Measurements from ENCODE around the gene TMEM245. TPM values are rescaled to one million over a fixed set of nuclear protein-coding genes. Genes with fewer than 3 reads are reported as not detected.

The TMEM245 gene
- total RNA-seq, 1 experiment from 2014 or later, result 23.7 TPM

DNA sequence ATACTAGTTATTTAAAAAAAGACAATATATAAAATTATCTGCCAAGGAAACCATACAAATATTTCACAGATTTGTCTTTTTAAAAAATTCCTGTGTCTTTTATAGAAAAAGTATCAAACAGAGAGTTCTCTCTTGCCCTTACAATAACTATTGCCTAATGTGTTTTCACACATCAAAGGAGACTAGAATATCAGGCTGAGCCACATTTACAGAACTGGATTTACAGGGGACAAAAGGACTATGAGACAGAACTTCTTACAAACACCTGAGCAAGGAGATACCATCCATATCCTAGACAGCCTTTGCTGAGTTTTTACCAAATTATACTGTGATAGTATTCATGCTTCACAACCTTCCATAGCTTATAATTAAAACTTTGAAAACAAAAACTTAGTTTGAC is 34.2 kb downstream of the TMEM245 start:
- H3K27me3 ChIP-seq (ENCODE audit: low read length), result no peaks in the 10 kb centered on the region
- intact Hi-C loops (cut with micrococcal nuclease), result no loop called here
- H3K36me3 ChIP-seq (ENCODE audit: low read depth, low read length), result peaks cover 22% of the 10 kb centered on the region
- H2AFZ ChIP-seq (ENCODE audit: low read length), result no peak overlapping the region
- H3K9me3 ChIP-seq (ENCODE audit: low read length), result no peaks in the 10 kb centered on the region
- H3F3A ChIP-seq (ENCODE audit: low read length, unreplicated experiment), result no peaks in the 10 kb centered on the region
- peaks cover 3% of the 10 kb centered on the region; the same call in 1 of the 2 replicates for H3K4me1 ChIP-seq (ENCODE audit: insufficient read depth, low read length)
- no peak overlapping the region for H3K4me2 ChIP-seq (ENCODE audit: low read length)
- CTCF ChIA-PET, result interaction anchor here (0.7 kb wide), 1 partner anchor 137 kb away, joined by 4 read pairs; no protein-coding TSS in a partner anchor
- POLR2A ChIA-PET (ENCODE audit: unreplicated experiment), result no interaction called here
- 0 out of 2 replicates have a peak, but pooled peaks cover 6% of the 10 kb centered on the region for H3K79me2 ChIP-seq (ENCODE audit: low read length)
- H3K9ac ChIP-seq (ENCODE audit: low read length), result no peak overlapping the region
- H4K20me1 ChIP-seq (ENCODE audit: low read length), result no peaks in the 10 kb centered on the region
- ATAC-seq, result no peak
- TF ChIP-seq EZH2 (IDR thresholded peaks at IDR 0.05; ENCODE audit: low read length, unreplicated experiment) (no peak), EZH2phosphoT487 (IDR thresholded peaks at IDR 0.05; ENCODE audit: borderline replicate concordance, low read length) (no peak)
- TF ChIP-seq, protein P1, sequence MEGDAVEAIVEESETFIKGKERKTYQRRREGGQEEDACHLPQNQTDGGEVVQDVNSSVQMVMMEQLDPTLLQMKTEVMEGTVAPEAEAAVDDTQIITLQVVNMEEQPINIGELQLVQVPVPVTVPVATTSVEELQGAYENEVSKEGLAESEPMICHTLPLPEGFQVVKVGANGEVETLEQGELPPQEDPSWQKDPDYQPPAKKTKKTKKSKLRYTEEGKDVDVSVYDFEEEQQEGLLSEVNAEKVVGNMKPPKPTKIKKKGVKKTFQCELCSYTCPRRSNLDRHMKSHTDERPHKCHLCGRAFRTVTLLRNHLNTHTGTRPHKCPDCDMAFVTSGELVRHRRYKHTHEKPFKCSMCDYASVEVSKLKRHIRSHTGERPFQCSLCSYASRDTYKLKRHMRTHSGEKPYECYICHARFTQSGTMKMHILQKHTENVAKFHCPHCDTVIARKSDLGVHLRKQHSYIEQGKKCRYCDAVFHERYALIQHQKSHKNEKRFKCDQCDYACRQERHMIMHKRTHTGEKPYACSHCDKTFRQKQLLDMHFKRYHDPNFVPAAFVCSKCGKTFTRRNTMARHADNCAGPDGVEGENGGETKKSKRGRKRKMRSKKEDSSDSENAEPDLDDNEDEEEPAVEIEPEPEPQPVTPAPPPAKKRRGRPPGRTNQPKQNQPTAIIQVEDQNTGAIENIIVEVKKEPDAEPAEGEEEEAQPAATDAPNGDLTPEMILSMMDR (conservative IDR thresholded peaks at IDR 0.05; ENCODE audit: low read depth, low read length), result no peak
- no peak overlapping the region for H3K27ac ChIP-seq (ENCODE audit: low read length)
- H3K9me2 ChIP-seq (replicated peaks; ENCODE audit: low read length), result no peaks in the 10 kb centered on the region
- DNase-seq, result no peak
- no peak overlapping the region for H3K4me3 ChIP-seq (ENCODE audit: low read length)
- no TSS peak for BruUV-seq (replicated peaks)

DNA sequence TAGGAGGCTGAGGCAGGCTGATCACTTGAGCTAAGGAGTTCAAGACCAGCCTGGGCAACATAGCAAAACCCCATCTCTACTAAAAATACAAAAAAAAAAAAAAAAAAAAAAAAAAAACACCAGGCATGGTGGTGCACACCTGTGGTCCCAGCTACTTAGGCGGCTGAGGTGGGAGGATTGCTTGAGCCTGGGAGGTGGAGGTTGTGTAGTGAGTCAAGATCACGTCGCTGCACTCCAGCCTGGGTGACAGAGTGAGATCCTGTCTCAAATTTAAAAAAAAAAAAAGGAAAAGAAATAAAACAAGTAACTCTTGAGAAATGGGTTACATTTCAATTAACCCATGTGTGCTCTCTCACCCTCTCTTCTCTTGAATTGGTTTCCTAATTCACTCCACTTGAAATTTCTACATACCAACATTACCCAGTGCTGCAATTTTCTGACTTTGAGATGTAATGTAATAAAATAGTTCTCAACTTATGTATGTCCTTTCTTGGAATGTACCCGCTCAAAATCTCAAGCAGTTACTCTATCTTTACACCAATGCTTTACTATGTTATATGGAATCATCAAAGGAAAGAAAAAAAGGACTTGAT is 35.8 kb downstream of the TMEM245 start:
- ChIA-PET CTCF (no interaction called here), POLR2A (ENCODE audit: unreplicated experiment) (no interaction called here)
- Histone ChIP-seq H3K4me2 (ENCODE audit: low read length) (no peak overlapping the region), H3K9ac (ENCODE audit: low read length) (no peak overlapping the region), H3K4me3 (ENCODE audit: low read length) (no peak overlapping the region), H3F3A (ENCODE audit: low read length, unreplicated experiment) (no peaks in the 10 kb centered on the region), H3K27ac (ENCODE audit: low read length) (no peak overlapping the region), H4K20me1 (ENCODE audit: low read length) (no peaks in the 10 kb centered on the region), H3K27me3 (ENCODE audit: low read length) (no peaks in the 10 kb centered on the region), H3K79me2 (ENCODE audit: low read length) (0 out of 2 replicates have a peak, but pooled peaks cover 6% of the 10 kb centered on the region), H3K9me3 (ENCODE audit: low read length) (no peaks in the 10 kb centered on the region), H3K36me3 (ENCODE audit: low read depth, low read length) (peaks cover 37% of the 10 kb centered on the region), H2AFZ (ENCODE audit: low read length) (no peak overlapping the region), H3K4me1 (ENCODE audit: insufficient read depth, low read length) (peaks cover 3% of the 10 kb centered on the region; the same call in 1 of the 2 replicates), H3K9me2 (replicated peaks; ENCODE audit: low read length) (no peaks in the 10 kb centered on the region)
- DNase-seq, result no peak
- BruUV-seq (replicated peaks), result no TSS peak
- TF ChIP-seq EZH2 (IDR thresholded peaks at IDR 0.05; ENCODE audit: low read length, unreplicated experiment) (no peak), EZH2phosphoT487 (IDR thresholded peaks at IDR 0.05; ENCODE audit: borderline replicate concordance, low read length) (no peak)
- TF ChIP-seq, protein P1 (conservative IDR thresholded peaks at IDR 0.05; ENCODE audit: low read depth, low read length), result no peak
- no peak for ATAC-seq
- intact Hi-C loops (cut with micrococcal nuclease), result no loop called here

DNA sequence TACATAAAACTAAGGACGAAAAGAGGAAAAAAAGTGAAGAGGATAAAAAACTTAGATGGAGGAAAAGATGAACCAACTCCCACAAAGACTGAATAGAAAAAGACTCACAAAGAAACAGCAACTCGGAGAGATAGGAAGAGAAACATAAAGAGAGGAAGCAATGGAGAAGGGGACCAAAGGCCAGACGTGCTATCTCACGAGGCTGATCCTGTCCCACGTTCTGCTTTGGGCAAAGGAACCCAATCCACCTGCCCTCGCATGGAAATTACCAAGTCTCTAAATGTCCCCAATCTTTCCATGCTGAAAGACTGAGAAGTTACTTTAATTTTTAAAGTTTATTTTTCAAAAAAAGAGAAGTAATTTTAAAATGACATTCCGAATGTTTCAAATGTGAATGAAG is 36.6 kb downstream of the TMEM245 start:
- H3K27ac ChIP-seq (ENCODE audit: low read length), result no peak overlapping the region
- no TSS peak for BruUV-seq (replicated peaks)
- ATAC-seq (no peak), DNase-seq (no peak)
- intact Hi-C loops (cut with micrococcal nuclease), result no loop called here
- TF ChIP-seq EZH2phosphoT487 (IDR thresholded peaks at IDR 0.05; ENCODE audit: borderline replicate concordance, low read length) (no peak), EZH2 (IDR thresholded peaks at IDR 0.05; ENCODE audit: low read length, unreplicated experiment) (no peak)
- TF ChIP-seq, protein P1 (conservative IDR thresholded peaks at IDR 0.05; ENCODE audit: low read depth, low read length), result no peak
- H3K4me1 ChIP-seq (ENCODE audit: insufficient read depth, low read length), result peaks cover 3% of the 10 kb centered on the region; the same call in 1 of the 2 replicates
- peaks cover 43% of the 10 kb centered on the region for H3K36me3 ChIP-seq (ENCODE audit: low read depth, low read length)
- no peaks in the 10 kb centered on the region for H3K27me3 ChIP-seq (ENCODE audit: low read length)
- 0 out of 2 replicates have a peak, but pooled peaks cover 6% of the 10 kb centered on the region for H3K79me2 ChIP-seq (ENCODE audit: low read length)
- H4K20me1 ChIP-seq (ENCODE audit: low read length), result no peaks in the 10 kb centered on the region
- no peaks in the 10 kb centered on the region for H3F3A ChIP-seq (ENCODE audit: low read length, unreplicated experiment)
- CTCF ChIA-PET, result no interaction called here
- H2AFZ ChIP-seq (ENCODE audit: low read length), result no peak overlapping the region
- H3K9me3 ChIP-seq (ENCODE audit: low read length), result no peaks in the 10 kb centered on the region
- H3K9ac ChIP-seq (ENCODE audit: low read length), result no peak overlapping the region
- POLR2A ChIA-PET (ENCODE audit: unreplicated experiment), result interaction anchor here (0.6 kb wide), 1 partner anchor 216 kb away, joined by 4 read pairs; no protein-coding TSS in a partner anchor
- H3K4me3 ChIP-seq (ENCODE audit: low read length), result no peak overlapping the region
- H3K9me2 ChIP-seq (replicated peaks; ENCODE audit: low read length), result no peaks in the 10 kb centered on the region
- no peak overlapping the region for H3K4me2 ChIP-seq (ENCODE audit: low read length)

Measured in PC-3 (cell line).